H1 (cell line): ENCODE results near the gene CRTC2. TPM values are rescaled to one million over a fixed set of nuclear protein-coding genes. Genes with fewer than 3 reads are reported as not detected.

ENCODE experiments used
- CTCF ChIA-PET: fragments of 300-600 bp; sonication (Branson Sonifier 250); formaldehyde crosslinking; loops from one replicate; lab custom pipeline; 2021; ENCODE audit not compliant: partially characterized antibody; lab: Charles Lee
- POLR2A ChIA-PET: fragments of 300-600 bp; sonication (Branson Sonifier 250); formaldehyde crosslinking; loops from one replicate; lab custom pipeline; 2021; ENCODE audit warnings: inconsistent platforms; ENCODE audit not compliant: partially characterized antibody; lab: Charles Lee
- DNase-seq, 2 experiments: peaks; one replicate each; pipeline versions ENCODE4 v3.0.0 to v3.0.0-alpha.2; 2010 to 2022; ENCODE audit warnings: low spot score in 2 of 2, low read depth in 1 of 2, mixed read lengths in 1 of 2
- FAIRE-seq: peaks from 2 replicates; lab custom pipeline; 2011; peaks lifted over from hg19 to GRCh38; lab: Jason Lieb, UNC
- H2AFZ ChIP-seq: 2 replicates; pipeline ENCODE4 v1.8.1; 2012; ENCODE audit warnings: low read length, inconsistent platforms
- H2AK5ac ChIP-seq: 2 replicates; pipeline ENCODE4 v1.6.1; 2013; ENCODE audit warnings: low read depth, low read length
- H2BK120ac ChIP-seq: replicated peaks from 2 replicates; pipeline ENCODE3; 2013; ENCODE audit warnings: low read depth, low read length, inconsistent platforms
- H2BK12ac ChIP-seq: 2 replicates; pipeline ENCODE4 v1.6.1; 2013; ENCODE audit warnings: low read depth, low read length
- H2BK15ac ChIP-seq: 2 replicates; pipeline ENCODE4 v1.6.1; 2013; ENCODE audit warnings: low read length
- H2BK20ac ChIP-seq: 2 replicates; pipeline ENCODE4 v1.6.1; 2013; ENCODE audit warnings: low read length
- H2BK5ac ChIP-seq: 2 replicates; pipeline ENCODE4 v1.6.1; 2013; ENCODE audit warnings: low read depth, low read length
- H3K14ac ChIP-seq: 2 replicates; pipeline ENCODE4 v1.6.1; 2013; ENCODE audit warnings: inconsistent platforms; ENCODE audit not compliant: insufficient read length
- H3K18ac ChIP-seq: 2 replicates; pipeline ENCODE4 v1.6.1; 2013; ENCODE audit warnings: low read length; ENCODE audit errors: extremely low read depth
- H3K23ac ChIP-seq: 2 replicates; pipeline ENCODE4 v1.6.1; 2013; ENCODE audit warnings: inconsistent platforms; ENCODE audit not compliant: insufficient read length
- H3K23me2 ChIP-seq: 2 replicates; pipeline ENCODE4 v1.6.1; 2013; ENCODE audit warnings: low read depth, low read length
- H3K27ac ChIP-seq: 2 replicates; pipeline ENCODE4 v1.6.1; 2011; ENCODE audit warnings: low read depth, low read length, inconsistent platforms
- H3K27me3 ChIP-seq, 4 experiments: replicated peaks in 1 of 4; 1 replicate in 1 of 4; 2 replicates in 3 of 4; pipeline versions ENCODE4 v1.6.1 to v1.8.1; 2011 to 2013; ENCODE audit warnings: low read length in 3 of 4, mild to moderate bottlenecking in 3 of 4, inconsistent platforms in 2 of 4, mixed read lengths in 2 of 4, moderate library complexity in 1 of 4; ENCODE audit not compliant: control insufficient read depth in 3 of 4, insufficient read depth in 3 of 4; ENCODE audit errors: extremely low read depth in 1 of 4
- H3K36me3 ChIP-seq, 4 experiments: 2 replicates each; pipeline versions ENCODE4 v1.6.1 to v1.8.1; 2011 to 2013; ENCODE audit warnings: mild to moderate bottlenecking in 4 of 4, low read length in 3 of 4, moderate library complexity in 2 of 4, control low read depth in 1 of 4, inconsistent platforms in 1 of 4; ENCODE audit not compliant: insufficient read depth in 4 of 4, control insufficient read depth in 2 of 4
- H3K4ac ChIP-seq: replicated peaks from 2 replicates; pipeline ENCODE3; 2013; ENCODE audit warnings: low read length, low read depth, mixed read lengths, inconsistent platforms; ENCODE audit not compliant: insufficient read length
- H3K4me1 ChIP-seq, 4 experiments: replicated peaks in 1 of 4; 1 replicate in 1 of 4; 2 replicates in 3 of 4; pipeline versions ENCODE4 v1.6.1 to v1.8.1; 2011 to 2013; ENCODE audit warnings: low read length in 3 of 4, inconsistent platforms in 2 of 4, mixed read lengths in 1 of 4; ENCODE audit not compliant: insufficient read depth in 4 of 4, control insufficient read depth in 3 of 4
- H3K4me2 ChIP-seq, 2 experiments: 2 replicates each; pipeline versions ENCODE4 v1.6.1 to v1.8.1; 2011 to 2013; ENCODE audit warnings: low read depth in 2 of 2, low read length in 2 of 2, control low read depth in 1 of 2, inconsistent platforms in 1 of 2, mild to moderate bottlenecking in 1 of 2; ENCODE audit not compliant: insufficient read depth in 1 of 2
- H3K4me3 ChIP-seq, 4 experiments: fragments of 200-600, 300-600 bp in 1 of 4; sonication (generic), shearing (Covaris generic), sonication (Bioruptor Twin) in 1 of 4; 2 replicates each; pipeline versions ENCODE4 v1.5.1 to v1.8.1; 2011 to 2016; ENCODE audit warnings: low read length in 4 of 4, low read depth in 3 of 4, control low read depth in 2 of 4, inconsistent platforms in 2 of 4, mild to moderate bottlenecking in 2 of 4, mixed read lengths in 1 of 4, moderate library complexity in 1 of 4; ENCODE audit not compliant: insufficient read depth in 2 of 4; ENCODE audit errors: extremely low read depth in 1 of 4
- H3K56ac ChIP-seq: replicated peaks from 2 replicates; pipeline ENCODE3; 2013; ENCODE audit warnings: low read depth, mild to moderate bottlenecking, mixed read lengths, low read length, inconsistent platforms; ENCODE audit not compliant: insufficient read length
- H3K79me1 ChIP-seq: 2 replicates; pipeline ENCODE4 v1.6.1; 2013; ENCODE audit warnings: low read depth, low read length, control low read depth
- H3K79me2 ChIP-seq, 2 experiments: 2 replicates each; pipeline versions ENCODE4 v1.6.1 to v1.8.1; 2012 to 2013; ENCODE audit warnings: low read length in 2 of 2, mild to moderate bottlenecking in 2 of 2, inconsistent platforms in 1 of 2; ENCODE audit not compliant: insufficient read depth in 2 of 2, control insufficient read depth in 1 of 2
- H3K9ac ChIP-seq, 4 experiments: replicated peaks in 1 of 4; 1 replicate in 1 of 4; 2 replicates in 3 of 4; pipeline versions ENCODE4 v1.6.1 to v1.8.1; 2011 to 2013; ENCODE audit warnings: low read depth in 3 of 4, low read length in 3 of 4, control low read depth in 2 of 4, mild to moderate bottlenecking in 2 of 4, moderate library complexity in 2 of 4, inconsistent platforms in 1 of 4; ENCODE audit errors: extremely low read depth in 1 of 4
- H3K9me3 ChIP-seq, 2 experiments: 2 replicates each; pipeline versions ENCODE4 v1.6.1 to v1.8.1; 2012 to 2013; ENCODE audit warnings: mild to moderate bottlenecking in 2 of 2, moderate library complexity in 2 of 2, control low read depth in 1 of 2, inconsistent platforms in 1 of 2, low read depth in 1 of 2, low read length in 1 of 2, mixed read lengths in 1 of 2; ENCODE audit not compliant: insufficient read depth in 2 of 2
- H4K20me1 ChIP-seq, 2 experiments: replicated peaks in 1 of 2; 2 replicates each; pipeline versions ENCODE3 to v1.8.1; 2011 to 2013; ENCODE audit warnings: inconsistent platforms in 2 of 2, low read length in 2 of 2, mild to moderate bottlenecking in 1 of 2; ENCODE audit not compliant: insufficient read depth in 2 of 2, control insufficient read depth in 1 of 2
- H4K5ac ChIP-seq: 2 replicates; pipeline ENCODE4 v1.6.1; 2013; ENCODE audit warnings: low read length, low read depth, mixed read lengths, inconsistent platforms; ENCODE audit not compliant: insufficient read length
- H4K8ac ChIP-seq: 2 replicates; pipeline ENCODE4 v1.8.0; 2013; ENCODE audit warnings: mild to moderate bottlenecking, moderate library complexity, low read length, inconsistent platforms; ENCODE audit not compliant: insufficient read depth; ENCODE audit errors: extremely low read depth
- H4K91ac ChIP-seq: replicated peaks from 2 replicates; pipeline ENCODE3; 2013; ENCODE audit warnings: low read length, mixed read lengths, inconsistent platforms; ENCODE audit not compliant: insufficient read length
- SIX5 ChIP-seq: IDR thresholded peaks from 2 replicates; pipeline ENCODE4 v1.6.1; 2011; ENCODE audit warnings: mild to moderate bottlenecking, low read depth, low read length
- TAF1 ChIP-seq: IDR thresholded peaks from 2 replicates; pipeline ENCODE4 v1.6.1; 2011; ENCODE audit warnings: mild to moderate bottlenecking, low read depth, low read length
- WGBS, 2 experiments: shearing (Covaris generic) in 1 of 2; methylation state at CpG; one replicate each; pipeline versions ENCODE4 v1.1.6 to v1.1.7; 2013 to 2015; ENCODE audit warnings: low lambda C conversion rate in 2 of 2, mixed read lengths in 2 of 2, inconsistent platforms in 1 of 2, low coverage in 1 of 2, missing lambda C conversion rate in 1 of 2; ENCODE audit not compliant: insufficient replicate concordance in 2 of 2, insufficient coverage in 1 of 2, insufficient read length in 1 of 2; ENCODE audit errors: extremely low coverage in 1 of 2, missing lambda C conversion rate in 1 of 2; 5-methylcytosine and 5-hydroxymethylcytosine counted together
- polyA plus RNA-seq, 7 experiments: library from polyadenylated mRNA; depleted of rRNA in 3 of 7; stranded (reverse) in 5 of 7; unstranded in 2 of 7; fragments of >200 nt in 5 of 7; fragments of 200-250 nt in 2 of 7; gene quantifications; 1 replicate in 5 of 7; 2 replicates in 1 of 7; 4 replicates in 1 of 7; pipeline versions ENCODE4 v1.2.1 to v1.2.3, GENCODE V29; 2011 to 2013; ENCODE audit warnings: missing spikeins in 2 of 7, mixed read lengths in 2 of 7
- total RNA-seq: library from RNA; stranded (reverse); fragmentation: NEBNext Ultra II Directional; extraction: Animal tissue kit (Norgen Biotek cat#: 25700); gene quantifications from 2 replicates; pipeline ENCODE4 v1.2.1, GENCODE V29; 2021

Gene CRTC2
- total and polyA plus RNA-seq, 2 of the 8 experiments (the other 6 are each of a cell fraction or from before 2014, with no cell fraction given) = 28.6 to 34.3 TPM

GRCh38 chr1:153973071-153973470 is 14.7 kb upstream of the CRTC2 start:
- Histone ChIP-seq H2BK12ac (no peak overlapping the region), H4K91ac (no peak overlapping the region), H2BK20ac (no peak overlapping the region), H3K27ac (no peak overlapping the region), H2AK5ac (no peak overlapping the region), H3K9me3 (no peaks in the 10 kb centered on the region), H2AFZ (no peak overlapping the region), H3K79me1 (peaks cover 6% of the 10 kb centered on the region), H3K79me2 (peaks cover 0 to 27% of the 10 kb centered on the region in 2 experiments; a peak in 2 of 4 replicates), H3K27me3 (no peaks in the 10 kb centered on the region), H4K5ac (no peak overlapping the region), H3K9ac (no peak overlapping the region), H4K20me1 (no peaks in the 10 kb centered on the region), H2BK120ac (no peak overlapping the region), H3K4ac (no peak overlapping the region), H3K56ac (no peak overlapping the region), H3K4me1 (peaks cover 0 to 8% (median 3%) of the 10 kb centered on the region in 4 experiments; a peak in 4 of 7 replicates), H3K23me2 (peaks cover 16% of the 10 kb centered on the region), H2BK15ac (no peak overlapping the region), H3K4me2 (no peak overlapping the region), H4K8ac (no peak overlapping the region), H3K4me3 (no peak overlapping the region), H2BK5ac (no peak overlapping the region), H3K18ac (no peak overlapping the region), H3K23ac (no peak overlapping the region), H3K36me3 (peaks cover 11 to 36% (median 18%) of the 10 kb centered on the region in 4 experiments; a peak in 7 of 8 replicates), H3K14ac (no peak overlapping the region)
- ChIA-PET CTCF (interaction anchor here (2.2 to 3.8 kb wide), 3 partner anchors 10 to 27 kb away, joined by 8 to 14 read pairs (median 8); partner anchors contain the start of genes DENND4B, RAB13 and SLC39A1), POLR2A (interaction anchor here (1.6 to 15.5 kb wide), 6 partner anchors 7 to 180 kb away, joined by 3 to 276 read pairs (median 80); partner anchors contain the start of genes CREB3L4, CRTC2, DENND4B and RAB13)
- WGBS, 2 experiments = 96% methylated on average over 3 of the region's 3 CpGs; no CpG with 5 or more reads in 1 of the 2 experiments
- FAIRE-seq = no peak
- TF ChIP-seq SIX5 = no peak
- TF ChIP-seq TAF1 = no peak
- no peak for DNase-seq
